Measurements from ENCODE around the gene ARMC10. TPM values are rescaled to one million over a fixed set of nuclear protein-coding genes. Genes with fewer than 3 reads are reported as not detected.

ARMC10 gene
- total RNA-seq, 4 donors from 2014 or later, result 21.0 to 42.5 (median 36.6) TPM

GRCh38 chr7:103116991-103117390, 42.1 kb downstream of the ARMC10 start:
- intact Hi-C loops (cut with DNase I), result no loop called here
- Histone ChIP-seq H3K4me3 (no peak overlapping the region), H3K27me3 (no peaks in the 10 kb centered on the region), H3K4me1 (no peaks in the 10 kb centered on the region), H3K27ac (no peak overlapping the region), H3K9me3 (no peaks in the 10 kb centered on the region), H3K36me3 (peaks cover 0 to 50% (median 0%) of the 10 kb centered on the region in 3 donors)
- no peak for DNase-seq
- TF ChIP-seq POLR2A (IDR thresholded peaks at IDR 0.05), result no peak
- no peak for TF ChIP-seq CTCF (IDR thresholded peaks at IDR 0.05)

- no peak for DNase-seq
- intact Hi-C loops (cut with DNase I), result no loop called here
- peaks cover 0 to 50% (median 0%) of the 10 kb centered on the region in 3 donors for H3K36me3 ChIP-seq
- TF ChIP-seq POLR2A (IDR thresholded peaks at IDR 0.05) (no peak), CTCF (IDR thresholded peaks at IDR 0.05) (no peak)
- H3K27ac ChIP-seq, result no peak overlapping the region
- 93 to 95% methylated on average over 2 of the region's 2 CpGs for WGBS, 2 donors
- H3K27me3 ChIP-seq, result no peaks in the 10 kb centered on the region
- H3K4me1 ChIP-seq, result no peaks in the 10 kb centered on the region
- H3K9me3 ChIP-seq, result no peaks in the 10 kb centered on the region
- no peak overlapping the region for H3K4me3 ChIP-seq
Observed at GRCh38 chr7:103117465-103117864, 42.5 kb downstream of the ARMC10 start.

GRCh38 chr7:103119791-103120291, 44.9 kb downstream of the ARMC10 start:
- 94 to 99% methylated on average over 11 of the region's 11 CpGs for WGBS, 2 donors
- no peak for DNase-seq
- intact Hi-C loops (cut with DNase I), result no loop called here

GRCh38 chr7:103120362-103120761, 45.4 kb downstream of the ARMC10 start:
- Histone ChIP-seq H3K4me1 (no peaks in the 10 kb centered on the region), H3K9me3 (no peaks in the 10 kb centered on the region), H3K27ac (no peak overlapping the region), H3K36me3 (peaks cover 0 to 33% (median 0%) of the 10 kb centered on the region in 3 donors), H3K27me3 (no peaks in the 10 kb centered on the region), H3K4me3 (no peak overlapping the region)
- TF ChIP-seq POLR2A (IDR thresholded peaks at IDR 0.05) (no peak), CTCF (IDR thresholded peaks at IDR 0.05) (no peak)
- no peak for DNase-seq
- 71 to 83% methylated on average over 1 of the region's 1 CpG for WGBS, 2 donors
- intact Hi-C loops (cut with DNase I), result no loop called here

More at GRCh38 chr7:103119791-103120291, 44.9 kb downstream of the ARMC10 start:
- Histone ChIP-seq H3K9me3 (no peaks in the 10 kb centered on the region), H3K27me3 (no peaks in the 10 kb centered on the region), H3K27ac (no peak overlapping the region), H3K4me3 (no peak overlapping the region), H3K36me3 (peaks cover 0 to 32% (median 0%) of the 10 kb centered on the region in 3 donors), H3K4me1 (no peaks in the 10 kb centered on the region)
- TF ChIP-seq CTCF (IDR thresholded peaks at IDR 0.05), result no peak
- no peak for TF ChIP-seq POLR2A (IDR thresholded peaks at IDR 0.05)

GRCh38 chr7:103121641-103122040, 46.7 kb downstream of the ARMC10 start:
- DNase-seq, result no peak
- H3K27me3 ChIP-seq, result no peaks in the 10 kb centered on the region
- H3K4me3 ChIP-seq, result no peak overlapping the region
- no peak for TF ChIP-seq CTCF (IDR thresholded peaks at IDR 0.05)
- TF ChIP-seq POLR2A (IDR thresholded peaks at IDR 0.05), result no peak
- H3K4me1 ChIP-seq, result no peaks in the 10 kb centered on the region
- no peaks in the 10 kb centered on the region for H3K9me3 ChIP-seq
- H3K36me3 ChIP-seq, result peaks cover 0 to 44% (median 0%) of the 10 kb centered on the region in 3 donors
- H3K27ac ChIP-seq, result no peak overlapping the region
- intact Hi-C loops (cut with DNase I), result no loop called here
